ENCODE data around the gene SMARCA1.

The SMARCA1 gene

DNA sequence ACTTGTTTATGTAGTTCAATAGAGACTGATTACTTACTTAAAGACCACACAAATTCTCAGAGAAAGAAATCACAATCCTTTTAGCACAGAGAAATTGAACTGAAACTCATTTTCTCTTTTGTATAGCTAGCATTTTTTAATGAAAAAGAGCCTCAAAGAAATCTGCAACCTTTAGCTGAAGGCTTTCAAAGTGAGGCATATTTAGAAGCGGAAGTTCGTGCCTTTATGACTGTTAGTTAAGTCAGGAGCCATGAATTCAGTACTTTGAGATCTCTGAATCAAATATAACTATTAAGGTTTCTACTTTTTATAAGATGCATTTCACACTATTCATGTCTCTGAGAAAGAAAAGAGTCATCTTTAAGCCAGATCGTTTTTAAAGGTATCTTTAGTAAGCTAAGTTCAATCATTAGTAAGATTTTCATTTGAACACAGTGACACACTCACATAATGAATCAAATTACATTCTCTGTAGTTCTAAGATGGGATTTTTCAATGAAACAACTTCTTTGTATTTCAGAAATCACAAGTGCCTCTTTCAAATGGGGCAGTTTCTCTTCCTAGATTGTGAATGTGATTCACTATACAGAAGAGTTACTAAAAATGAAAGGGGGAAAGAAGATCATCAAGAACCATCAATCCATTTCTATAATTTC, 61.4 kb downstream of the SMARCA1 start:
- no peak for DNase-seq (ENCODE audit: low read depth)

DNA sequence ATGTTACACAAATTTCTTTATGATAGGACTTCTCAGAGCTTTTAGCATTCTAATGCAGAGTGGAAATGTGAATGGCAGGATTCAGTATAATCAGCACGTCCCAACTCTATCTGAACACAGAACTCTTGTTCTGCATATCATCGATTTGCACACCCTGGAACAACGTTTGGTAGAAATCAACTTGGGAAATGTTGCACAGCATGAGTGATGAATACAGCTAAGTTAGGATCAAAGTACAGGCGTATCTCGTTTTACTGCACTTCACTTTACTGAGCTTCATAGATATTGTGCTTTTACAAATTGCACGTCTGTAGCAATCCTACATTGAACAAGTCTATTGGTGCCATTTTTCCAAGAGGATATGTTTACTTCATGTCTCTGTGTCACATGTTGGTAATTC, 70.8 kb downstream of the SMARCA1 start:
- DNase-seq (ENCODE audit: low read depth), result no peak

DNA sequence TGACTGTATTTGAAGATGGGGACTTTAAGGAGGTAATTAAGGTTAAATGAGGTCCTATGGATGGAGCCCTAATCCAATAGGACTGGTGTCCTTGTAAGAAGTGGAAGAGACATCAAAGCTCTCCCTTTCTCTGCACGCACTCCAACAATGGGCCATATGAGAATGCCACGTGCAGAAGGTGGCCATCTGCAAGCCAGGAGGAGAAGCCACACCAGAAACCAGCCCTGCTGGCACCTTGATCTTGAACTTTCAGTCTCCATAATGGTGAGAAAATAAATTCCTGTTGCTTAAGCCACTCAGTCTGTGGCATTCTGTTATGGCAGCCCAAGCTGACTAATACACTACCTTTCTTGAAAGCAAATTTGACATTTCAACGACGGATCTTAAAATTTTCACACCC, 73.2 kb downstream of the SMARCA1 start:
- no peak for DNase-seq (ENCODE audit: low read depth)

DNA sequence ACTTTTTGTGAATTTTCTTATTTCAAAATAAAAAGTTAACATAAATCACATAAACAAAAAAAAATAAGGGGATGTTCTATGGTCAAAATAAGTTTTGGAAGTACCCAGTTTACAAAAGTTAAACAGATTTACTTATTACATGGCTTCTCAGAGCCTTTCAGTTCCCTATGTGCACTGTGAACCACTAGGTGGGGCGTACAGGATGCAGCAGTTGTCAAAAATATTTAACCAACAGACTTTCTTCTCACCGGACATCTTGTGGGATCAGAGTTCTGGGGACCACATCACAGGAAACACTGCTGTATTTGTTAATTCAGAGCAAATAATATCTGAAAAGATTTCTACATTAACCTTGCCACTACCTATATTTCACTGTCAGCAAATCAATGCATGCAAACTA, 74.1 kb downstream of the SMARCA1 start:
- no peak for DNase-seq (ENCODE audit: low read depth)

DNA sequence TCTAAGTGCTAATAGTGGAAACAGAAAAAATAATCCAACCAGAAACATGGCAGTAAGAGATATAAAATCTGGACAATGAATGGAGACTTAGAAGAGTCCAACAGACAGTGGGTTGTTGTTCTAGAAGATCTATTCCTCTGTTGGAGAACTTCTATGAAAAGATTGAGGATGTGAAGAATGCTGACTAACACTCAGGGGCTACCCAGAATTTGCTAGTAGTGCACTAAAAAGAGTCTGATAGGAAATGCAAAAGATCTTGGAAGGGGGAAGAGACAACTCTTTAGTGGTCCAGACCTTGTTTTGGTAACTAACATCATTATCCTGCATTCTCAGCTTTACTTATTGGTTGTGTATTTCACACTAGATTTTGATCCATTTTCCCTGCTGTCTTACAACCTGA, 77.9 kb downstream of the SMARCA1 start:
- no peak for DNase-seq (ENCODE audit: low read depth)

DNA sequence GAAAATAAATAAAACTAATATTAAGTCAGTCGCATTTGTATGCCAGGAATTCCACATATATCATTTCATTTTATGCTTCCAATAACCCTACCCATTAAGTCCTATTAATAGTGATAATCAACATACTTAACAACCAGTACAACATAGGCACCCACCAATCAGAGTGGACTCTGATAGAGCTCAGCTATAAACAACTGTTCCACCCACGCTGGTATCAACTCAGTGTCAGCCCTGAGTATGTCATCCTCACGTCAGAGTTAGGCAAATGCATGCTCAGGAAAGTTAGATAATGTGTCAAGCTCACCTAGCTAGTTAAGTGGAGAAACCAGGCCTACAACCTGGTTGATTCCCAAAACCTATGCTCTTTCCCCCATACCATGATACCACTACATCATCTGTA, 89.3 kb downstream of the SMARCA1 start:
- no peak for DNase-seq (ENCODE audit: low read depth)

DNA sequence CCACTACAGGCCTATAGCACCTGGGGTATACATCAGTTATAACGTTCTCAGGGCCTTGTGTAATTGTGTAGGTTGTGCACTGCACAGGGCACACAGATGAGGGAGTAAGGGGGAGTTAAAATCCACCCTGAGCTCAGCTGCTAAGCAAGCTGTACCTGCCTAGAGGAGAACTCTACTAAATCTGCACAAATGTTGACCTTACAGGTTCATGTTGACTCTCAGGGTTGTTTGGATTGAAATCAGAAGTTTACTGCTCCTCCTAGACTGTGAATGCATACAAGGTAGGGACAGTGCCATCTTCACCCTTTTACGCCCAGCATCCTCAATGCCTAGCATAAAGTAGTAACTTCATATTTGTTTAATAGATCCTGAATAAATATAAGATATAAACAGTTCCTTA, 89.8 kb downstream of the SMARCA1 start:
- DNase-seq (ENCODE audit: low read depth), result no peak

DNA sequence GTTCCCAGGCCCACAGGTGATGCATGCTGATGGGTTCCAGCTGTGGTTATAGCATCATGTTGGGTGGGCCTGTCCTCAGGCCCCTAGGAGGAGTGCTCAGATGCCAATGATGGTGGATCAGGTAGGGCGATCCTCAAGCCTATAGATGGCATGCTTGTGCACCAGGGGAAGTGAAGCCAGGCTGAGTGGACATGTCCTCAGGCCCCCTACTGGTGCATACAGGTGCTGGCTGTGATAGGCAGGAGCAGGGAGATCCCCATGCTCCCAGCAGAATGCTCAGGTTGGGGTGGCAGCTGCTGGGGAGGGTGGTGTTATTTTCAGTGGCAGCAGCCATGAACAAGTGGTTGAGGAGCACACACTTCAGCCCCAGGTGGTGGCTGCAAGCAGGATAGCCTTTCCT, 96.0 kb downstream of the SMARCA1 start:
- DNase-seq (ENCODE audit: low read depth), result no peak

DNA sequence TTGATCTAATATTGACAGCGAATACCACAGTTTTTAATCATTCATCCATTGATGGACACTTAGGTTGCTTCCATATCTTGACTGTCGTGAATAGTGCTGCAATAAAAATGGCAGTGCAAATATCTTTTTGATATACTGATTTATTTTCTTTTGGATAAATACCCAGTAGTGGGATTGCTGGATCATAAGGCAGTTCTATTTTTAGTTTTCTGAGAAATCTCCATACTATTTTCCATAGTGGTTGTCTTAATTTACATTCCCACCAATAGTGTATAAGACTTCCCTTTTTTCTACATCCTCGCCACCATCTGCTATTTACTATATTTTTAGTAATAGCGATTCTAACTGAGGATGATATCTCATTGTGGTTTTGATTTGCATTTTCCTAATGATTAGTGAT, 100.1 kb downstream of the SMARCA1 start:
- no peak for DNase-seq (ENCODE audit: low read depth)

DNA sequence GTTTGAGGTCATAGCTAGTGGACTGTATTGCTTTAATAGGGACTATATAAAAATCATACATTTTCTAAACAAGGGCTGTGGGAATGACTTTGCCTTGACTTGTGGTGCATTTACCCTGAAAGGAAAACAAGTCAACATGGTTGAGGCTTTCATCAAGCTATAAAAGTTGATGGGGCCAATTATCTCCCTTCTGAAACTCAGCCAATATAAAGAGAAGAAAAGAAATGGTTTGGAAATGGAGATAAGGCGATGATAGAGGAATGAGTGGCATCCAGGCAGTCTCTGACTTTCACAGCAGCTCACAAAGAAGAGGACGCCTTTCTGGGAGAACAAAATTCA, 118.7 kb downstream of the SMARCA1 start:
- no peak for DNase-seq (ENCODE audit: low read depth)

DNA sequence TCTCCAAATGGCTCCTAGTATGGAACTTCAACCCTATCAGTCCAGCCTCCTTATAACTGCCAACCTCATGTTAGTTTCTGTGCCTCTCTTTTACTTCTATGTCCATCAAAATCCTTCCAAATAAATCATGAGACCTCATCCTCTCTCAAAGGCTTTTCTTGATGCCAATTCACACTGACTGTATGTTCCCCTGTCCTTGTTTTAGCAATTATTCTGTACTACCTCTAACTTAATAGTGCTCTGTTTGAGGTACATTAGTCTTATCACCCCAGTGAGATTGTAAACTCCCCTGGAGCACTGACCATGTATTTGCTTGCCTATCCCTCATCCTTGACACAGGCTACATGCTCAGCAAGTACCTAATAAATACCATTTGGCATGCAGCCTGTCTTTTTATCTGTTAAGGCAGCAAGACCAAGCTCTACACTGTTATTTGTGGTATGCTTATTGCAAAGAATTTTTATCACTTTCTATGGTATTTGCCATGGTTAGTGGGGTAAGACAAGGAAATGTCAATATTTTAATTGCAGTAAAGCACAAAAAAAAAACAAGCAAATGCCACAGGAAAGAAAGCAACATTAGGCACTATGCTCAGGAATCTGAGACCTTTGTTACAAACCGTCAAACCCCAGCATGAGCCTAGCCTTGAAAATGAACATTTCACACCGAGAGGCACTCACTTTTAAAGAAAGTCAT, 119.2 kb downstream of the SMARCA1 start:
- no peak for DNase-seq (ENCODE audit: low read depth)
